Dendritic cell treated with granulocyte-macrophage colony-stimulating factor and Interleukin-4, amounts not matched to agents 40 ng/mL and 50 ng/mL, for 4 days (primary cell): ENCODE results near the gene GRN.

Experiments used
- H3K27ac Mint-ChIP-seq: one replicate; pipeline ENCODE4 v1.8.0; 2022; ENCODE audit warnings: mild to moderate bottlenecking, mixed read lengths
- H3K27me3 Mint-ChIP-seq: one replicate; pipeline ENCODE4 v1.8.0; 2022; ENCODE audit warnings: mild to moderate bottlenecking, mixed read lengths
- H3K36me3 Mint-ChIP-seq: one replicate; pipeline ENCODE4 v1.8.0; 2022; ENCODE audit warnings: low read depth, mixed read lengths
- H3K4me1 Mint-ChIP-seq: one replicate; pipeline ENCODE4 v1.8.0; 2022; ENCODE audit warnings: low read depth, mixed read lengths
- H3K4me3 Mint-ChIP-seq: one replicate; pipeline ENCODE4 v1.8.0; 2022; ENCODE audit warnings: mild to moderate bottlenecking, moderate library complexity, mixed read lengths
- H3K9me3 Mint-ChIP-seq: one replicate; pipeline ENCODE4 v1.8.0; 2022; ENCODE audit warnings: mixed read lengths
- intact Hi-C: fragments of 100-400 bp; cut with micrococcal nuclease; formaldehyde crosslinking; loops from one replicate; pipeline ENCODE4 v1.15.0; 2022

Gene GRN

GRCh38 chr17:44314869-44315661, 30.0 kb upstream of the GRN start:
- H3K36me3 Mint-ChIP-seq, result peaks cover 12% of the 10 kb centered on the region
- peak overlapping the region; percentile 18 for H3K4me3 Mint-ChIP-seq
- no peaks in the 10 kb centered on the region for H3K9me3 Mint-ChIP-seq
- intact Hi-C loops, result no loop called here
- H3K4me1 Mint-ChIP-seq, result peaks cover 11% of the 10 kb centered on the region
- peaks cover 81% of the 10 kb centered on the region for H3K27me3 Mint-ChIP-seq
- H3K27ac Mint-ChIP-seq, result no peak overlapping the region

GRCh38 chr17:44315760-44316731, 29.1 kb upstream of the GRN start:
- no peaks in the 10 kb centered on the region for H3K9me3 Mint-ChIP-seq
- peak overlapping the region; percentile 21 for H3K4me3 Mint-ChIP-seq
- peaks cover 73% of the 10 kb centered on the region for H3K27me3 Mint-ChIP-seq
- no peak overlapping the region for H3K27ac Mint-ChIP-seq
- H3K36me3 Mint-ChIP-seq, result peaks cover 22% of the 10 kb centered on the region
- intact Hi-C loops, result no loop called here
- H3K4me1 Mint-ChIP-seq, result peaks cover 11% of the 10 kb centered on the region

GRCh38 chr17:44317545-44317944, 27.6 kb upstream of the GRN start:
- no peak overlapping the region for H3K27ac Mint-ChIP-seq
- H3K9me3 Mint-ChIP-seq, result no peaks in the 10 kb centered on the region
- no peak overlapping the region for H3K4me3 Mint-ChIP-seq
- intact Hi-C loops, result no loop called here
- peaks cover 37% of the 10 kb centered on the region for H3K36me3 Mint-ChIP-seq
- H3K4me1 Mint-ChIP-seq, result peaks cover 11% of the 10 kb centered on the region
- H3K27me3 Mint-ChIP-seq, result peaks cover 64% of the 10 kb centered on the region

- Mint-ChIP-seq H3K27ac (no peak overlapping the region), H3K4me3 (no peak overlapping the region), H3K4me1 (peaks cover 11% of the 10 kb centered on the region), H3K27me3 (peaks cover 57% of the 10 kb centered on the region), H3K36me3 (peaks cover 43% of the 10 kb centered on the region), H3K9me3 (no peaks in the 10 kb centered on the region)
- intact Hi-C loops, result no loop called here
These were observed 26.8 kb upstream of the GRN start for GRCh38 chr17:44318077-44318892.

GRCh38 chr17:44320066-44320465, 25.0 kb upstream of the GRN start:
- intact Hi-C loops, result loop anchor here (10.0 kb wide), 1 partner anchor 45 kb away; no protein-coding TSS in a partner anchor
- H3K9me3 Mint-ChIP-seq, result no peaks in the 10 kb centered on the region
- no peak overlapping the region for H3K27ac Mint-ChIP-seq
- H3K36me3 Mint-ChIP-seq, result peaks cover 45% of the 10 kb centered on the region
- no peak overlapping the region for H3K4me3 Mint-ChIP-seq
- H3K4me1 Mint-ChIP-seq, result peaks cover 21% of the 10 kb centered on the region
- H3K27me3 Mint-ChIP-seq, result peaks cover 39% of the 10 kb centered on the region

- Mint-ChIP-seq H3K9me3 (no peaks in the 10 kb centered on the region), H3K27me3 (peaks cover 27% of the 10 kb centered on the region), H3K4me3 (no peak overlapping the region), H3K4me1 (peaks cover 10% of the 10 kb centered on the region), H3K27ac (no peak overlapping the region), H3K36me3 (peaks cover 54% of the 10 kb centered on the region)
- intact Hi-C loops, result loop anchor here (10.0 kb wide), 1 partner anchor 47 kb away; no protein-coding TSS in a partner anchor
These were observed 23.6 kb upstream of the GRN start for GRCh38 chr17:44321246-44322120.

GRCh38 chr17:44322236-44322895, 22.7 kb upstream of the GRN start:
- H3K4me1 Mint-ChIP-seq, result peaks cover 10% of the 10 kb centered on the region
- intact Hi-C loops, result loop anchor here (10.0 kb wide), 1 partner anchor 48 kb away; no protein-coding TSS in a partner anchor
- H3K9me3 Mint-ChIP-seq, result no peaks in the 10 kb centered on the region
- H3K36me3 Mint-ChIP-seq, result peaks cover 54% of the 10 kb centered on the region
- H3K27me3 Mint-ChIP-seq, result peaks cover 18% of the 10 kb centered on the region
- no peak overlapping the region for H3K4me3 Mint-ChIP-seq
- H3K27ac Mint-ChIP-seq, result no peak overlapping the region

- H3K4me3 Mint-ChIP-seq, result peak overlapping the region; percentile 90
- peaks cover 6% of the 10 kb centered on the region for H3K27me3 Mint-ChIP-seq
- no peaks in the 10 kb centered on the region for H3K9me3 Mint-ChIP-seq
- peaks cover 54% of the 10 kb centered on the region for H3K36me3 Mint-ChIP-seq
- intact Hi-C loops, result loop anchor here (2.0 to 10.0 kb wide), 3 partner anchors 49 to 113 kb away; no protein-coding TSS in a partner anchor
- H3K4me1 Mint-ChIP-seq, result peaks cover 14% of the 10 kb centered on the region
- H3K27ac Mint-ChIP-seq, result peak overlapping the region; percentile 76
These were observed 21.6 kb upstream of the GRN start for GRCh38 chr17:44323359-44324091.

GRCh38 chr17:44324092-44324570, 21.0 kb upstream of the GRN start:
- H3K9me3 Mint-ChIP-seq, result no peaks in the 10 kb centered on the region
- intact Hi-C loops, result loop anchor here (2.0 to 10.0 kb wide), 3 partner anchors 49 to 113 kb away; no protein-coding TSS in a partner anchor

GRCh38 chr17:44324571-44325275, 20.4 kb upstream of the GRN start, which contains the start of gene SLC25A39:
Gene SLC25A39, minus strand, starts transcription at chr17:44324823. Its CDS starts 1,261 bp downstream, at chr17:44323562.
- no peaks in the 10 kb centered on the region for H3K9me3 Mint-ChIP-seq
- H3K27ac Mint-ChIP-seq, result peak within 1 kb of the TSS; percentile 98
- H3K4me3 Mint-ChIP-seq, result peak within 1 kb of the TSS; percentile 90
- peaks cover 19% of the 10 kb centered on the region for H3K4me1 Mint-ChIP-seq
- H3K36me3 Mint-ChIP-seq, result peaks cover 46% of the 10 kb centered on the region
- intact Hi-C loops, result loop anchor here (2.0 to 10.0 kb wide), 3 partner anchors 50 to 114 kb away; no protein-coding TSS in a partner anchor
- H3K27me3 Mint-ChIP-seq, result no peaks in the 10 kb centered on the region

More at GRCh38 chr17:44324092-44324570, 21.0 kb upstream of the GRN start:
- Mint-ChIP-seq H3K4me3 (peak overlapping the region; percentile 90), H3K27ac (peak overlapping the region; percentile 76), H3K4me1 (peaks cover 19% of the 10 kb centered on the region), H3K36me3 (peaks cover 52% of the 10 kb centered on the region), H3K27me3 (peaks cover 2% of the 10 kb centered on the region)
